Breast epithelium (tissue), 4 donors: ENCODE results near the gene HOXC10. TPM values are rescaled to one million over a fixed set of nuclear protein-coding genes. Genes with fewer than 3 reads are reported as not detected.

Experiments
- DNase-seq, 2 donors: peaks; one replicate each; pipeline ENCODE4 v3.0.0-alpha.2; 2019; ENCODE audit warnings: low spot score in 2 of 2
- H3K27ac ChIP-seq, 2 donors: fragments of 200-600 bp; sonication (generic) in 1 of 2; one replicate each; pipeline ENCODE4 v1.5.1; 2016 to 2019; ENCODE audit warnings: mild to moderate bottlenecking in 1 of 2
- H3K27me3 ChIP-seq, 2 donors: fragments of 200-600 bp; sonication (generic) in 1 of 2; one replicate each; pipeline versions ENCODE4 v1.5.1 to v1.6.0; 2017 to 2019; ENCODE audit warnings: control low read depth in 1 of 2, mild to moderate bottlenecking in 1 of 2
- H3K36me3 ChIP-seq: fragments of 200-600 bp; one replicate; pipeline ENCODE4 v1.5.1; 2019
- H3K4me1 ChIP-seq, 2 donors: fragments of 200-600 bp; sonication (generic); one replicate each; pipeline ENCODE4 v1.5.1; 2016 to 2019; ENCODE audit warnings: control low read depth in 1 of 2
- H3K4me3 ChIP-seq, 3 donors: fragments of 200-600 bp; sonication (generic); 1 replicate in 2 of 3; 2 replicates in 1 of 3; pipeline ENCODE4 v1.5.1; 2016 to 2019; ENCODE audit warnings: mild to moderate bottlenecking in 3 of 3, moderate library complexity in 2 of 3
- H3K9me3 ChIP-seq, 2 donors: fragments of 200-600 bp; sonication (generic) in 1 of 2; one replicate each; pipeline ENCODE4 v1.5.1; 2016 to 2019; ENCODE audit warnings: control low read depth in 1 of 2
- POLR2A ChIP-seq: fragments of 450-650 bp; IDR thresholded peaks from one replicate; pipeline ENCODE4 v1.6.1; 2016; ENCODE audit warnings: antibody characterized with exemption, mild to moderate bottlenecking, moderate library complexity
- POLR2AphosphoS5 ChIP-seq, 3 donors: sonication (generic); formaldehyde crosslinking; IDR thresholded peaks; one replicate each; pipeline ENCODE4 v1.6.1; 2017; ENCODE audit warnings: antibody characterized with exemption in 3 of 3
- intact Hi-C: fragments of 100-400 bp; cut with DNase I; formaldehyde crosslinking; loops from one replicate; pipeline ENCODE4 v1.15.1; 2023; ENCODE audit warnings: low total_unique reads
- total RNA-seq, 3 donors: library from RNA; depleted of rRNA; stranded (reverse); fragments of >200 nt; gene quantifications; one replicate each; pipeline ENCODE4 v1.1.0, GENCODE V29; 2016
- TF ChIP-seq, protein P1 (sequence below), 3 donors: fragments of 450-650 bp; IDR thresholded peaks; one replicate each; pipeline ENCODE4 v1.5.1; 2016 to 2017; ENCODE audit warnings: antibody characterized with exemption in 3 of 3, mild to moderate bottlenecking in 3 of 3, moderate library complexity in 3 of 3

The HOXC10 gene
- total RNA-seq, 3 donors from 2014 or later = 2.0 to 10.9 (median 4.3) TPM

DNA sequence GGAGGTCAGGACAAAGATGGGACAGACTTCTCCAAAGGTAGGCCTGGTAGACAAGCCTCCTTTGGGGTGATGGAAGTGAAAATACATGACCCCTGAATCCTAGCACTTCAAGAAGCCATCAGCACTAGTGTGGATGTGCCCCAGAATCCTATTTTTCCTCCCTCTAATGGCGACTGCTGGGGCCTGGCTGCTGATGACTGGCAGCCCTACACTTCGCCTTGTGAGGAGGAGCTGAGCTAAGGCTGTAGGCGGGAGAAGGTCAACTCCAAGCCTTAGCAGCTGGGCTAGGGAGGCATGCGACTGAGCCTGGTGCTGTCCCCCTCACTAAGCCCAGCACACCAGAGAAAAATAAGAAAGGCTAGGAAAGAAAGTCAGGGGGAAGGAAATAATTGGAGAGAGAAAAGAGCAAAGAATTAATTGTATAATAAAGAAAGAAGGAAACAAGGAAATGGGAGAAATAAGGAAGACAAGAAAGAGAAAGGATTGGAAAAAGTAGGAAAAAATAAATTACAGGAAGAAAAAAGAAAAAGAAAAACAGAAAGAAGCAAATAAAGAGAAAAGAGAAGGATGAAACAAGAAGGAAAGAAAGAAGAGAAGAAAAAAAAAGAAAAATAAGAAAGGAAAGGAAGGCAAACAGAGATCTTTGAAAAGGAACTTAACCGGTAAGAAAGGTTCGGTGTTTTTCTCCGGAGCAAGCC, 4.7 kb upstream of the HOXC10 start:
- Histone ChIP-seq H3K27ac (no peak overlapping the region), H3K4me3 (no peak overlapping the region), H3K36me3 (no peaks in the 10 kb centered on the region), H3K27me3 (peaks cover 2 to 86% of the 10 kb centered on the region in 2 donors), H3K9me3 (no peaks in the 10 kb centered on the region), H3K4me1 (peaks cover 0 to 2% of the 10 kb centered on the region in 2 donors)
- no peak for DNase-seq
- no peak for TF ChIP-seq POLR2A
- no peak for TF ChIP-seq POLR2AphosphoS5 (IDR thresholded peaks at IDR 0.05)
- TF ChIP-seq, protein P1, sequence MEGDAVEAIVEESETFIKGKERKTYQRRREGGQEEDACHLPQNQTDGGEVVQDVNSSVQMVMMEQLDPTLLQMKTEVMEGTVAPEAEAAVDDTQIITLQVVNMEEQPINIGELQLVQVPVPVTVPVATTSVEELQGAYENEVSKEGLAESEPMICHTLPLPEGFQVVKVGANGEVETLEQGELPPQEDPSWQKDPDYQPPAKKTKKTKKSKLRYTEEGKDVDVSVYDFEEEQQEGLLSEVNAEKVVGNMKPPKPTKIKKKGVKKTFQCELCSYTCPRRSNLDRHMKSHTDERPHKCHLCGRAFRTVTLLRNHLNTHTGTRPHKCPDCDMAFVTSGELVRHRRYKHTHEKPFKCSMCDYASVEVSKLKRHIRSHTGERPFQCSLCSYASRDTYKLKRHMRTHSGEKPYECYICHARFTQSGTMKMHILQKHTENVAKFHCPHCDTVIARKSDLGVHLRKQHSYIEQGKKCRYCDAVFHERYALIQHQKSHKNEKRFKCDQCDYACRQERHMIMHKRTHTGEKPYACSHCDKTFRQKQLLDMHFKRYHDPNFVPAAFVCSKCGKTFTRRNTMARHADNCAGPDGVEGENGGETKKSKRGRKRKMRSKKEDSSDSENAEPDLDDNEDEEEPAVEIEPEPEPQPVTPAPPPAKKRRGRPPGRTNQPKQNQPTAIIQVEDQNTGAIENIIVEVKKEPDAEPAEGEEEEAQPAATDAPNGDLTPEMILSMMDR (IDR thresholded peaks at IDR 0.05) = no peak
- intact Hi-C loops = no loop called here

DNA sequence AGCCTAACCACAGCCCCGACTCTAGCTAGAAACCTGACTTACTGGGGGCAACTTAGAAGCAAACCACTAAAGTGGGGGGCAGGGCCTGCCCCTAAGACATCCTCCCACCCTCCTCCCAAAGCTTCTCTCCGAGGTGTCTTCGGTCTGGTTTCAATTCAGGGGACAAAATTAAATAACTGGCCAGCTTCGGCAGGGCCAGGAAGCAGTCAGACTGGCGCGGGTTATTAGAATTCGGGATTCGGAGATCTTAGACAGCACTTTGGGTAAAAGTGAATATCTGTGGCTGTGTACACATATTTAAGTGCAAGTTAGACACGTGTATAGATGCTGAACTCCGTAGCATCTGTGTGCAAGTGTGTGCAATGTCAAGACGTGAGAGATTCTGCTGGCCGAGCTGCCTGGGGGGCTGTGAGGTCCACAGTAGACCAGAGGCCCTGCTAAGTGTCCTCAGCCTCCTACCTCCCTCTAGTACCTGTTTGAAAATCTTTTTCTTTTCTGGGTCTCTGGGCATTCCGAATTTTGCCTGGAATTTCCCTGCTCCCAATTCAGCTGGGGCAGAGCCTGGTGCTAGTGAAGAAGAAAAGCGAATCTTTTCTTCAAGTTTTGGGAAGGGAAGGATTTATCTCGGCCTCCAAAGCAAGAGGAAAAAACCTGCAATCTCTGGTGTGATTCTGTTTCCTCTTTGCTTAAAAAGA, 4.0 kb upstream of the HOXC10 start:
- intact Hi-C loops = no loop called here
- peaks cover 3 to 86% of the 10 kb centered on the region in 2 donors for H3K27me3 ChIP-seq

DNA sequence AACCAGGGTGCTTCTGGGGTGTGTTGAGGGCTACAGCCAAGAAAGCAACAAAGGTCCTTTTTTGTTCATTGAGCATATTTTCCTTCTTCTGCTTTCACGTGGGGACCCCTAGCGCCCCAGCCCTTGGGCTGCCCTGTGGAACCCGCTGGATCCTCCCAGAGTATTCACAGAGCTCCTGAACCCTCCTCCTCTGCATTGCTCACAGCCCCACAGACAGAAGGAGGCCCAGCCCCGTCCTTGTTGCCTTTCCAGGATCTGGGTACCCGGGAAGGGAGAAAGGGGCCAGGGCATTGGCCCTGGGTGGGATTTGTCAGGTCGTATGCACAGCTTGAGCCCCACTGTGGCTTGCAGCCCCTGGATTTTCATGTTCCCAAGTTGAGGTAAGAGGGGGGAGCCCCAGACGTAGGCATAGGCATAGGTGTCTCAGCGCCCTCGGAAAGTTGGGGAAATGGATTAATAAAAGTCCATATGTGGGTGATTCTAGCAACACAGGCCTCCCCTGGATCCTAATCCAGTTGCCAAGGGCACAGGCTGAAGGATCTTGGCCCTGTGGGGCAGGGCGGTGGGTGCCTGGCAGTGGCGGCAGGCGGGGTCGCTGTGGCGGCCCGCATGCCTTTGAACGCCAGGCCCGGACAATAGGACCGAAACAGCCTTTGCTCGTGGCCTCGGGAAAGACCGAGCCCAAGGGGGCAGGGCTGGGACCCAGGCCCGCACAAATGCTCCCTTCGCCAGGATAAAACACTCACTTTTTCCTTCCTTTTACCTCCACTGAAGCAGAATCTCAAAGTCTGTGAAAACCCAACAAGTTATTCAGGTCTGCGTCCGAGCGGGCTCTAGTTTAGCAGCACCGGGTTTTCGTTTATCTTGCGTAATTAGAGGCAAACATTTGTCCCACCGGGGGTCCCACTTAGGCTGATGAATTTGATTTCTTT, 3.0 kb upstream of the HOXC10 start:
- no peak for DNase-seq
- intact Hi-C loops = no loop called here
- Histone ChIP-seq H3K4me1 (peaks cover 0 to 8% of the 10 kb centered on the region in 2 donors), H3K27me3 (peaks cover 4 to 86% of the 10 kb centered on the region in 2 donors), H3K4me3 (no peak overlapping the region), H3K36me3 (no peaks in the 10 kb centered on the region), H3K27ac (no peak overlapping the region), H3K9me3 (no peaks in the 10 kb centered on the region)
- TF ChIP-seq POLR2A (no peak), POLR2AphosphoS5 (IDR thresholded peaks at IDR 0.05) (no peak)
- TF ChIP-seq, protein P1 (IDR thresholded peaks at IDR 0.05) = no peak

More for the DNA sequence above, 4.0 kb upstream of the HOXC10 start:
- no peak for DNase-seq
- H3K4me1 ChIP-seq = peaks cover 0 to 8% of the 10 kb centered on the region in 2 donors
- no peaks in the 10 kb centered on the region for H3K36me3 ChIP-seq
- H3K27ac ChIP-seq = no peak overlapping the region
- no peaks in the 10 kb centered on the region for H3K9me3 ChIP-seq
- no peak overlapping the region for H3K4me3 ChIP-seq
- TF ChIP-seq POLR2AphosphoS5 (IDR thresholded peaks at IDR 0.05) = no peak
- TF ChIP-seq POLR2A = no peak
- TF ChIP-seq, protein P1 (IDR thresholded peaks at IDR 0.05) = no peak

DNA sequence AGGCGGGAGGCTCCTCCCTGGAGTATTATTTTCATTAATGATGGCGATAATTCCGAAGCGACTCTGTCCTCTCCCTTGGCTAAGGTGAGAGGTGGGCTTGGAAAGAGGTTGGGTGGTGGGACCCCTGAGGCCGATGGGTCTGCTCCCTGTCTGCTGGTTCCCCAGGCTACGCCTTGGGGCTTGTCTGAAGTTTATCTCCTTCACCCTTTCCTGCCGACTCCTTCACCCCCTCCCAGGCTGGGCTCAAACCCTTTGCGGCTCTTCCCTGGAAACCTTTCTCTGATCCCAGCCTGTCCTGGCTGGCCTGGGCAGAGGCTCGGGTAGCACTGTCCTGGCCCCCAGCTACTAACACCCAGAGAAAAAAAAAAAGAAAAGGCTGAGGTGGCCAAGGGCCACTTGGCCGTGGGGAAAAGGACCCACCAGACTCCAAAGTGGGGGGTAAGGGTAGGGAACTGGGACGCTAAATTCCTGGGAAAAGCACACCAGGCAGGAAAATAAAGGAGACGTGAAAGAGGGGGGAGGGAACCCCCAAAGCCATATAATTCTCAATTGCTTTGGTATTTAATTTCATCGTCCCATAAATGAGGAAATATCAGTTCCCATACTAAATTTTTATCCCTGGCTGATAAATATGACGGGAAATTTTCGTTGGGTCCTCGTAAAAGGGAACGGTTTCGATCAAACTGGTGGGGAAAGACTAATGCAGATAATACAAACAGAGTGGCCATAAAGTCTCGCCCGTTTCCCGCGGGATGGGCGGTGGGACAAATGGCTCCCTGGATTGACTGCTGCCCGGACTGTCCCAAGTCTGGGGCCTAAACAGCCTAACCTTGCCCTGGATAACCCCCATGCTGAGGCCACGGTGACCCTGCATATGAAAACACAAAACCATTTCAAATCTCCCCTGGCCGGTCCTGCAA, 2.0 kb upstream of the HOXC10 start:
- no peaks in the 10 kb centered on the region for H3K9me3 ChIP-seq
- intact Hi-C loops = no loop called here
- H3K4me3 ChIP-seq = no peak overlapping the region
- H3K27ac ChIP-seq = no peak overlapping the region
- no peaks in the 10 kb centered on the region for H3K36me3 ChIP-seq
- peaks cover 4 to 86% of the 10 kb centered on the region in 2 donors for H3K27me3 ChIP-seq
- peaks cover 0 to 8% of the 10 kb centered on the region in 2 donors for H3K4me1 ChIP-seq
- DNase-seq = no peak
- TF ChIP-seq, protein P1 (IDR thresholded peaks at IDR 0.05) = no peak
- no peak for TF ChIP-seq POLR2A
- TF ChIP-seq POLR2AphosphoS5 (IDR thresholded peaks at IDR 0.05) = no peak
